A549 (cell line): ENCODE results near the gene ZC3H12D. TPM values are rescaled to one million over a fixed set of nuclear protein-coding genes. Genes with fewer than 3 reads are reported as not detected.

ENCODE experiments used
- ATAC-seq, 2 experiments: fragments of 200-7000 bp in 1 of 2; fragments of >200 bp in 1 of 2; cut with Nextera tagmentation in 1 of 2; cut with Tn5 transposase in 1 of 2; 3 replicates each; pipeline versions ENCODE4 v1.8.0 to v1.9.1; 2018 to 2020; ENCODE audit warnings: mild to moderate bottlenecking in 1 of 2, moderate library complexity in 1 of 2
- CTCF ChIA-PET: fragments of 300-600 bp; sonication (Branson Sonifier 250); formaldehyde crosslinking; extraction: SDS; loops from one replicate; lab custom pipeline; 2021; ENCODE audit warnings: antibody characterized with exemption, inconsistent platforms; lab: Yijun Ruan, JAX
- POLR2A ChIA-PET: fragments of 350-600 bp; formaldehyde crosslinking; extraction: SDS; loops from one replicate; lab custom pipeline; 2021; ENCODE audit warnings: antibody characterized with exemption, inconsistent platforms; lab: Yijun Ruan, JAX
- DNase-seq, 2 experiments: peaks; one replicate each; pipeline versions ENCODE4 v3.0.0 to v3.0.0-alpha.2; 2011 to 2016; ENCODE audit warnings: low read depth in 1 of 2, low spot score in 1 of 2
- FAIRE-seq: peaks from 2 replicates; lab custom pipeline; 2011; peaks lifted over from hg19 to GRCh38; lab: Jason Lieb, UNC
- H3K27ac ChIP-seq, 2 experiments: fragments of >200 bp; sonication (Bioruptor Twin); formaldehyde crosslinking; 3 replicates each; pipeline ENCODE4 v1.5.1; 2016 to 2017
- H3K4me1 ChIP-seq: fragments of >200 bp; sonication (Bioruptor Twin); formaldehyde crosslinking; 3 replicates; pipeline ENCODE4 v1.6.1; 2016
- H3K4me2 ChIP-seq: fragments of >200 bp; sonication (Bioruptor Twin); formaldehyde crosslinking; 3 replicates; pipeline ENCODE4 v1.6.1; 2016
- H3K4me3 ChIP-seq: fragments of >200 bp; sonication (Bioruptor Twin); formaldehyde crosslinking; 3 replicates; pipeline ENCODE4 v1.5.1; 2016
- H3K9me3 ChIP-seq: fragments of >200 bp; sonication (Bioruptor Twin); formaldehyde crosslinking; 3 replicates; pipeline ENCODE4 v1.6.1; 2016
- CBX8 ChIP-seq: fragments of 200-600 bp; sonication (generic); IDR thresholded peaks from 2 replicates; pipeline ENCODE4 v1.6.1; 2016
- CHD2 ChIP-seq: fragments of 150-350 bp; IDR thresholded peaks from 2 replicates; pipeline ENCODE4 v1.6.1; 2014; ENCODE audit warnings: low read length; ENCODE audit not compliant: partially characterized antibody
- CHD4 ChIP-seq: fragments of 200-600 bp; sonication (generic); IDR thresholded peaks from 2 replicates; pipeline ENCODE4 v1.6.1; 2016; ENCODE audit warnings: antibody characterized with exemption, mild to moderate bottlenecking, borderline replicate concordance
- EP300 ChIP-seq, 2 experiments: fragments of >200 bp; sonication (Bioruptor Twin); formaldehyde crosslinking; IDR thresholded peaks; 2 replicates in 1 of 2; 3 replicates in 1 of 2; pipeline ENCODE4 v1.6.1; 2016 to 2017
- HEYL ChIP-seq: fragments of 250-450 bp; sonication (Bioruptor Pico); IDR thresholded peaks from 2 replicates; pipeline ENCODE4 v1.8.0; 2021; ENCODE audit warnings: mild to moderate bottlenecking, moderate library complexity
- HOXB13 ChIP-seq: fragments of 250-450 bp; sonication (Bioruptor Pico); IDR thresholded peaks from 2 replicates; pipeline ENCODE4 v1.5.0; 2020; ENCODE audit warnings: low read depth, mild to moderate bottlenecking, moderate library complexity
- JUN ChIP-seq, 2 experiments: fragments of >200 bp; sonication (Bioruptor Twin); formaldehyde crosslinking; IDR thresholded peaks; 2 replicates in 1 of 2; 3 replicates in 1 of 2; pipeline ENCODE4 v1.6.1; 2016 to 2017
- KDM1A ChIP-seq: fragments of 200-600 bp; sonication (generic); IDR thresholded peaks from 2 replicates; pipeline ENCODE4 v1.6.1; 2016; ENCODE audit warnings: low read depth, mild to moderate bottlenecking
- PHF8 ChIP-seq: fragments of 200-600 bp; sonication (generic); IDR thresholded peaks from 2 replicates; pipeline ENCODE4 v1.6.1; 2016; ENCODE audit warnings: low read depth, mild to moderate bottlenecking, antibody characterized with exemption, moderate library complexity, borderline replicate concordance
- POLR2AphosphoS2 ChIP-seq: conservative IDR thresholded peaks from 2 replicates; pipeline ENCODE4 v1.6.1; 2012; ENCODE audit warnings: low read length, improper control_type of control experiment, inconsistent platforms
- RAD21 ChIP-seq, 2 experiments: fragments of >200 bp in 1 of 2; sonication (Bioruptor Twin) in 1 of 2; formaldehyde crosslinking in 1 of 2; IDR thresholded peaks in 1 of 2; conservative IDR thresholded peaks in 1 of 2; 2 replicates in 1 of 2; 3 replicates in 1 of 2; pipeline ENCODE4 v1.6.1; 2012 to 2018; ENCODE audit warnings: inconsistent platforms in 1 of 2
- RARB ChIP-seq: fragments of 250-450 bp; sonication (Bioruptor Pico); IDR thresholded peaks from 2 replicates; pipeline ENCODE4 v1.8.0; 2021; ENCODE audit warnings: mild to moderate bottlenecking, moderate library complexity
- RFX5 ChIP-seq: fragments of 450-650 bp; IDR thresholded peaks from 2 replicates; pipeline ENCODE4 v1.7.1; 2014; ENCODE audit warnings: antibody characterized with exemption, mild to moderate bottlenecking, moderate library complexity
- SMC3 ChIP-seq: fragments of >200 bp; sonication (Bioruptor Twin); formaldehyde crosslinking; IDR thresholded peaks from 3 replicates; pipeline ENCODE4 v1.6.1; 2018; ENCODE audit warnings: inconsistent platforms
- ZNF302 ChIP-seq: fragments of 250-450 bp; sonication (Bioruptor Pico); IDR thresholded peaks from 2 replicates; pipeline ENCODE4 v1.9.0; 2021; ENCODE audit warnings: inconsistent platforms, mild to moderate bottlenecking, moderate library complexity
- WGBS: methylation state at CpG from one replicate; pipeline ENCODE4 v1.1.6; 2017; ENCODE audit errors: missing lambda C conversion rate; 5-methylcytosine and 5-hydroxymethylcytosine counted together
- polyA plus RNA-seq, 4 experiments: library from polyadenylated mRNA; depleted of rRNA in 3 of 4; stranded (reverse); fragments of >200 nt; fragmentation: RNase III in 1 of 4; extraction: RNeasy Plus Mini Kit Qiagen cat#74134 plus additional on column Dnase treatment in 1 of 4; gene quantifications; 2 replicates in 3 of 4; 3 replicates in 1 of 4; pipeline ENCODE4 v1.2.3, GENCODE V29; 2011 to 2017
- TF ChIP-seq, protein P1 (sequence below): fragments of >200 bp; sonication (Bioruptor Twin); formaldehyde crosslinking; IDR thresholded peaks from 3 replicates; pipeline ENCODE4 v1.6.1; 2016
- TF ChIP-seq, protein P2 (sequence below): fragments of >200 bp; sonication (Bioruptor Twin); formaldehyde crosslinking; IDR thresholded peaks from 3 replicates; pipeline ENCODE4 v1.5.1; 2016
- TF ChIP-seq, protein P3 (sequence below): IDR thresholded peaks from 2 replicates; pipeline ENCODE4 v1.6.1; 2012

The ZC3H12D gene
- polyA plus RNA-seq, 2 of the 4 experiments (the other 2 are of a cell fraction), result 0.04 to 0.12 TPM

DNA sequence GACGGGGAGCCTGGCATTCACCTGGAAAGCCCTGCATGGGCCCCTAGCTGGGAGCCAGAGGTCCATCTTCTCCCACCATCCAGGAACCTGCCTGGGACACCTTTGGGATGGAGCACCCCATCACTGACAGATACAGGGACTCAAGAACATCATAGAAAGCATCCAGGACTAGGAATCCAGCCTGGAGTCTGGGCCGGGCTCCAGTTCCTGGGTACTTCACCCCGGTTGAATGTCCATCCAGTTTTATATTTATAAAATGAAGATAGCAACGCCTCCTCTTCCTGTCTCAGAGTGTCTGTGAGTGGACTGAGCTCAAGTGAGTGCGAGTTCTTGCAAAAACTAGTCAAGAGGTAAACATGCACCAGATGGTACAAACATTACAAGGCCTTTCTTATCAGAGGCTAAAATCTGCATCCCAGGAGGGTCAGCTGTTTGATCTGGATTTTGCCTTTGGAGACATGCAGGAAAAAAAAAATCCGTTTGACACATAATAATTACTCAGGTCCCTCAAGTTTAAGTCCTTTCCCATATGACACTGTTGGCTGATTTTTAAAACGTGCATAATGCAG is 27.4 kb downstream of the ZC3H12D start:
- Histone ChIP-seq H3K4me2 (no peak overlapping the region), H3K9me3 (no peaks in the 10 kb centered on the region), H3K4me1 (peaks cover 3% of the 10 kb centered on the region; the same call in 1 of the 3 replicates), H3K27ac (no peak overlapping the region), H3K4me3 (no peak overlapping the region)
- FAIRE-seq, result no peak
- no peak for ATAC-seq
- TF ChIP-seq CHD4, result no peak
- TF ChIP-seq, protein P1, sequence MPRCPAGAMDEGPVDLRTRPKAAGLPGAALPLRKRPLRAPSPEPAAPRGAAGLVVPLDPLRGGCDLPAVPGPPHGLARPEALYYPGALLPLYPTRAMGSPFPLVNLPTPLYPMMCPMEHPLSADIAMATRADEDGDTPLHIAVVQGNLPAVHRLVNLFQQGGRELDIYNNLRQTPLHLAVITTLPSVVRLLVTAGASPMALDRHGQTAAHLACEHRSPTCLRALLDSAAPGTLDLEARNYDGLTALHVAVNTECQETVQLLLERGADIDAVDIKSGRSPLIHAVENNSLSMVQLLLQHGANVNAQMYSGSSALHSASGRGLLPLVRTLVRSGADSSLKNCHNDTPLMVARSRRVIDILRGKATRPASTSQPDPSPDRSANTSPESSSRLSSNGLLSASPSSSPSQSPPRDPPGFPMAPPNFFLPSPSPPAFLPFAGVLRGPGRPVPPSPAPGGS, result no peak
- TF ChIP-seq ZNF302 (CRISPR knock-in tag), result no peak
- no peak for TF ChIP-seq KDM1A
- no peak for TF ChIP-seq HEYL (CRISPR knock-in tag)
- TF ChIP-seq, protein P2, sequence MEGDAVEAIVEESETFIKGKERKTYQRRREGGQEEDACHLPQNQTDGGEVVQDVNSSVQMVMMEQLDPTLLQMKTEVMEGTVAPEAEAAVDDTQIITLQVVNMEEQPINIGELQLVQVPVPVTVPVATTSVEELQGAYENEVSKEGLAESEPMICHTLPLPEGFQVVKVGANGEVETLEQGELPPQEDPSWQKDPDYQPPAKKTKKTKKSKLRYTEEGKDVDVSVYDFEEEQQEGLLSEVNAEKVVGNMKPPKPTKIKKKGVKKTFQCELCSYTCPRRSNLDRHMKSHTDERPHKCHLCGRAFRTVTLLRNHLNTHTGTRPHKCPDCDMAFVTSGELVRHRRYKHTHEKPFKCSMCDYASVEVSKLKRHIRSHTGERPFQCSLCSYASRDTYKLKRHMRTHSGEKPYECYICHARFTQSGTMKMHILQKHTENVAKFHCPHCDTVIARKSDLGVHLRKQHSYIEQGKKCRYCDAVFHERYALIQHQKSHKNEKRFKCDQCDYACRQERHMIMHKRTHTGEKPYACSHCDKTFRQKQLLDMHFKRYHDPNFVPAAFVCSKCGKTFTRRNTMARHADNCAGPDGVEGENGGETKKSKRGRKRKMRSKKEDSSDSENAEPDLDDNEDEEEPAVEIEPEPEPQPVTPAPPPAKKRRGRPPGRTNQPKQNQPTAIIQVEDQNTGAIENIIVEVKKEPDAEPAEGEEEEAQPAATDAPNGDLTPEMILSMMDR, result no peak
- TF ChIP-seq JUN (IDR thresholded peaks at IDR 0.05), result no peak
- no peak for TF ChIP-seq RFX5
- TF ChIP-seq CBX8, result no peak
- no peak for TF ChIP-seq HOXB13 (CRISPR knock-in tag)
- TF ChIP-seq CHD2, result no peak
- POLR2A ChIA-PET, result no interaction called here
- CTCF ChIA-PET, result no interaction called here
- 61% methylated on average over 6 of the region's 7 CpGs for WGBS
- DNase-seq, result no peak

DNA sequence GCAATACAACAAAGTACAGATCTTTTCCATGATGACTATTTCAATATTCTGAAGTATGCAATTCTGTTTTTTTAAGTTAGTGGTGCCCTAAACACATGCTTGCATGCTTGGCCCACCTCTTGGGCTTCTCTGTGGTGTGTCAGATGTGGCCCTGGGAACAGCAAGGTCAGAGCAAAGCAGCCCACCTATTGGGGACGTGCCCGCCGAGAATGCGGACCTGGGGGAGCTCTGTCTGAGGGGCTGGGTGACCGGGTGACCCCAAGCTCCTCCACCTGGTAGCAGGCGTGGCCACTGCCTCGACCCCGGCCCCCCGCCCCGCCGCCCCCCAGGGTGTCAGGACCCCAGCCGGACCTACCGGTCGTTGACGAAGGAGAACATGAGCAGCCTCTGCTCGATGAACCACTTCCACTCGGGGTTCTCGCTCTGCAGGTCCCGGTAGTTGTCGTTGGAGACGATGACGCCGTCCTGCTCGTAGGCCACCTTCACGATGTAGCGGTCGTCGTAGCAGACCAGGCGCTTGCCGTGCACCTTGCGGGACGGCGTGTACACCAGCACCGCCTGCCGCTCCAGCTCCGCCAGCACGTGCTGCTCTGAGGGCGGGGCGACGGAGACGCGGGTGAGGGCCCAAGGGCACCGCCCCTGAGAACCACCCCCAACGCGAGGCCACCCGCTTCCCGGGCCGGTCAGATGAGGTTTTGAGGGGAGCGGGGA is 28.3 kb downstream of the ZC3H12D start:
- FAIRE-seq (no peak), DNase-seq (no peak), ATAC-seq (no peak)
- peaks cover 3% of the 10 kb centered on the region; the same call in 1 of the 3 replicates for H3K4me1 ChIP-seq
- H3K4me2 ChIP-seq, result no peak overlapping the region
- no peaks in the 10 kb centered on the region for H3K9me3 ChIP-seq
- TF ChIP-seq PHF8 (no peak), SMC3 (no peak), RARB (CRISPR knock-in tag) (no peak), RAD21 (conservative IDR thresholded peaks at IDR 0.05 in 1 of 2, IDR thresholded peaks at IDR 0.05 in 1 of 2) (no peak), EP300 (IDR thresholded peaks at IDR 0.05) (no peak), POLR2AphosphoS2 (no peak)
- TF ChIP-seq, protein P3, sequence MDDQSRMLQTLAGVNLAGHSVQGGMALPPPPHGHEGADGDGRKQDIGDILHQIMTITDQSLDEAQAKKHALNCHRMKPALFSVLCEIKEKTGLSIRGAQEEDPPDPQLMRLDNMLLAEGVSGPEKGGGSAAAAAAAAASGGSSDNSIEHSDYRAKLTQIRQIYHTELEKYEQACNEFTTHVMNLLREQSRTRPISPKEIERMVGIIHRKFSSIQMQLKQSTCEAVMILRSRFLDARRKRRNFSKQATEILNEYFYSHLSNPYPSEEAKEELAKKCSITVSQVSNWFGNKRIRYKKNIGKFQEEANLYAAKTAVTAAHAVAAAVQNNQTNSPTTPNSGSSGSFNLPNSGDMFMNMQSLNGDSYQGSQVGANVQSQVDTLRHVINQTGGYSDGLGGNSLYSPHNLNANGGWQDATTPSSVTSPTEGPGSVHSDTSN, result no peak
- CTCF ChIA-PET, result no interaction called here
- POLR2A ChIA-PET, result no interaction called here
- no peak overlapping the region for H3K27ac ChIP-seq
- H3K4me3 ChIP-seq, result no peak overlapping the region
- WGBS, result 94% methylated on average over 27 of the region's 49 CpGs
